GM21528 (cell line): ENCODE results near the gene TET2.
A peak's percentile ranks its signal among the peaks of the same experiment; 100 is the strongest.

Experiments used
- ATAC-seq: cut with Tn5 transposase; IDR thresholded peaks from one replicate; pipeline ENCODE4 v1.9.1; 2021; ENCODE audit warnings: mild to moderate bottlenecking, moderate library complexity; ENCODE audit not compliant: unreplicated experiment, low FRiP score

The TET2 gene

DNA sequence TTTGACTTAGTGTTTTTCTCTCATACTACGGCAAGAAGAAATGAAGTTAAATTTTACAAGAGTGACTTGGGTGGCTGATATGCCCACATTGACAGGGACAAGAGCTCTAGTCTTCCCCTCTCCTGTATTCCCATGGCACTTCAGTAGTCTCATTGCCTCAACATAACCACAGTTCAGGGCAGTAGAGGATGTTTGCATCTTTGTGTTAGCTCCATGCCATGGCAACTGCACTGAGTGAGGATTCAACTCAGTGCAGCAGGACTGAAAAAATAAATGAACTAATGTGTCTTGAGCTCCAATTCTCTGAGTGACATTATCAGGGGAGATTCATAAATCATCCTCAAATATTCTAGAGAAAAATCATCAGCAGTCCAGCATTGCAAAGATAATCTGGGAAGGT lies 78.8 kb downstream of the TET2 start:
- ATAC-seq, result no peak

GRCh38 chr4:105227054-105227453 lies 80.4 kb downstream of the TET2 start:
- ATAC-seq, result no peak

DNA sequence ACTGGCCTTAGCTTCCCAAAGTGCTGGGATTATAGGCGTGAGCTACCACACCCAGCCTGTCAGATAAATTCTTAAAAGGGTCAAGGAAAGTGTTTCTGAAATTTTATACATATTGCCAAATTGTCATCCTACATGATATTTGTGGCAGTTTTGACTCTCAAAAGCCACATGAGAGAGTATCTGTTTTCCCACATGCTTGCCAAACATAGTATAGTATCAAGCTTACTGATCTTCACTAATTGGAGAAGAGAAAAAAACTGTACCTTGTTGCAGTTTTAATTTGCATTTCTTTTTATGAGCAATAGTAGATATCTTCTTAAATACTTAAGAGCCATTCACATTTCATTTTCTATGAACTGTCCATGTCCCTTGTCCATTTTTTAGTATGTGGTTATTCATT lies 83.6 kb downstream of the TET2 start:
- ATAC-seq, result no peak

DNA sequence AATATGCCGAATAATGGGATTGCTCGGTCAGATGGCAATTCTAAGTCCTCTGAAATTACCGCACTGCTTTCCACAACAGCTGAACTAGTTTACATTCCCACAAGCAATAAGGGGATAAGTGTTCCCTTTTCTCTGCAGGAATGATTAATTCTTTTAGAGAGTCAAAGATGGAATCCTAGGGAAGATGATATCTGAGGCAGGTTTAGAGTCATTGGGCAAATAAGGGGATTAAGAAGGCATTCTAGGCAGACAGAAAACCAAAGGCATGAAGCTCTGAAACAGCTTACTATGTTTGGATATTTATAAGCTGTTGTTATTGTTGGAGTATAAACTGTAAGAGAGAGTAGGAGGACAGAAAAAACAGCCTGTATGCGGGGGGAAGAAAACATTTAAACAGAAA lies 85.7 kb downstream of the TET2 start:
- no peak for ATAC-seq

DNA sequence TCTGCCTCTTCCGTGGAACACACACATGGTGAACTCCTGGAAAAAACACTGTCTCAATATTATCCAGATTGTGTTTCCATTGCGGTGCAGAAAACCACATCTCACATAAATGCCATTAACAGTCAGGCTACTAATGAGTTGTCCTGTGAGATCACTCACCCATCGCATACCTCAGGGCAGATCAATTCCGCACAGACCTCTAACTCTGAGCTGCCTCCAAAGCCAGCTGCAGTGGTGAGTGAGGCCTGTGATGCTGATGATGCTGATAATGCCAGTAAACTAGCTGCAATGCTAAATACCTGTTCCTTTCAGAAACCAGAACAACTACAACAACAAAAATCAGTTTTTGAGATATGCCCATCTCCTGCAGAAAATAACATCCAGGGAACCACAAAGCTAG lies 87.9 kb downstream of the TET2 start:
- ATAC-seq, result no peak

GRCh38 chr4:105236202-105236915 lies 89.7 kb downstream of the TET2 start:
- peak; percentile 88 for ATAC-seq

- no peak for ATAC-seq
Observed at GRCh38 chr4:105236916-105237311, 90.2 kb downstream of the TET2 start.

DNA sequence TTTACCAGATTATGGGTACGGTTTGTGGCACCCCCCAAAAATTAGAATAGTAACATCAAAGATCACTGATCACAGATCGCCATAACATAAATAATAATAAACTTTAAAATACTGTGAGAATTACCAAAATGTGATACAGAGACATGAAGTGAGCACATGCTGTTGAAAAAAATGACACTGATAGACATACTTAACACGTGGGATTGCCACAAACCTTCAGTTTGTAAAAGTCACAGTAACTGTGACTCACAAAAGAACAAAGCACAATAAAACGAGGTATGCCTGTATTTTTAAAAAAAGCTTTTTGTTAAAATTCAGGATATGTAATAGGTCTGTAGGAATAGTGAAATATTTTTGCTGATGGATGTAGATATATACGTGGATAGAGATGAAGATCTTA lies 93.4 kb downstream of the TET2 start:
- no peak for ATAC-seq

GRCh38 chr4:105241451-105241850 lies 94.8 kb downstream of the TET2 start:
- ATAC-seq, result no peak

DNA sequence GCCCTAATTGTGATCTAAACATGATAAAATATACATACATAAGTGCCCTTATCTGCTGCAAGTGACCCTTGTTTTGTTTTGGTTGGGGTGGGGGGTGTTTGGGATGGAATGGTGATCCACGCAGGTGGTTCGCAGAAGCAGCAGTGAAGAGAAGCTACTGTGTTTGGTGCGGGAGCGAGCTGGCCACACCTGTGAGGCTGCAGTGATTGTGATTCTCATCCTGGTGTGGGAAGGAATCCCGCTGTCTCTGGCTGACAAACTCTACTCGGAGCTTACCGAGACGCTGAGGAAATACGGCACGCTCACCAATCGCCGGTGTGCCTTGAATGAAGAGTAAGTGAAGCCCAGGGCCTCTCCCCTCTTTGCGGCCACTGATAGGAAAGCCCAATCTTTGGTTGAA lies 96.8 kb downstream of the TET2 start:
- ATAC-seq, result no peak

DNA sequence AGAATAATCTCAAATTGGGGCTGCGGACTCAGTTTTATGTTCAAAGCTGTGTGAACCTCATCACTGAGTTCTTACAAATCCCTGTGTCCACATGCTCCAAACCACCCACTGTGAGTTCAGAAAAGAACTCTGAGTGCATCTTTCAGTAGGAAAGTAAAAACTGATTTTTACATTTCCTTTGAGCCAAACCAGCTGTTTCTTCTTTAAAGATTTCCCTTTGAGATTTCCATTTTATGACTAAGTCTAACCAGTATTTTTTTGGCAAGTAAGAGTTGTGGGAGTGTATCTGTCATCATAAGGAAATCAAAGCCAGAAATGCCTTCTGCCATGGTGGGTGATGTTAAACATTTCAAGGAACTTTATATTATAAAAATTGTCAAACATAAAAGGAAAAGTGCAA lies 100.0 kb downstream of the TET2 start:
- ATAC-seq, result no peak

- ATAC-seq, result no peak
Observed at GRCh38 chr4:105248613-105249012, 101.9 kb downstream of the TET2 start.

DNA sequence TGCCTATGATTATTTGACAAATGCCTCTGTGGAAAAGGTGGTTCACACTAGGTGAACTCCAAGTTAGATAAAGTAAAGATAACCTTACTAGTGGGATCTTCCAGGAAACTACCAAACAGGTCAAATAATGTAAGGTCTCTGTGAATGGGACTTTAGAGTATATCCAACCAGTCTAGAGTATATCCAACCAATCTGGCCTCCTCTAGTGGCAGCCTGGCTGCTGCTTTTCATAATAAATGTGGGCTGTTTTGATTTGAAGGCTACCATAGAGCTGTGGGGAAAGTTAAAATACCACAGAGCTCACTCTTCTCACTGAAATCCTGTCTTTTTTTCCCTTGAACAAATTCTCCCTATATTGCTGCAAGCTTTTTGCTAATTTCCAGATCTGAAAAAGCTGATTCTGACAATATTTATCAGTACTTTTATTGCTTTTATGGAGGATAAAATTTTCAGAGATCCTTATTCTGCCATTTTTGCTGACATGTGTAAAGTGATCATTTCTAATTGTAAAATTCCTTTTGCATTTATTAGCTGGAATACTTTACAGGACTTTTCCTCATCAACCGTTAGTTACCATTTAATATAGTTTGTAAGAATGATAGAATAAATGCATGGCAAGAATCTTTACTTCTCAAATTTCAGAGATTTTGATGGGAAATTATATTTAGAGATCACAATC lies 111.3 kb downstream of the TET2 start:
- ATAC-seq, result no peak

DNA sequence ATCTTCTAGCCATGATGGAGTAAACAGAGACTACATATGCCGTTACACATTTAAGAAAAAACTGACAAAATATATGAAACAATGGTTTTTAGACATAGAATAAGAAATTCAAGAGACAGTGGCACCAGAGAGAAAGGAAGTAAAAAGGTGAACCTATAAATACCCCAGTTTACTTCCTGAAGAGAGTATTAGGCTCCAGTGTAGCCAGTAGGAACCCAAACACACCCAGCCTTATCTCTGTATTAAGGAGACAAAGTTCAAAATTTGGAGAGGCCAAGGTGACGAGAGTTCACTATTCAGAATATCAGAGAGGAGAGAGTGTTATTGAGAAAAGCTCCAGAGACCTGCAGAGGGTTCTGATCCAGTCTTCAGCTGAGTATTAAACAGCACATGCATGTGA lies 119.0 kb downstream of the TET2 start:
- no peak for ATAC-seq

GRCh38 chr4:105267280-105267679 lies 120.6 kb downstream of the TET2 start:
- no peak for ATAC-seq

DNA sequence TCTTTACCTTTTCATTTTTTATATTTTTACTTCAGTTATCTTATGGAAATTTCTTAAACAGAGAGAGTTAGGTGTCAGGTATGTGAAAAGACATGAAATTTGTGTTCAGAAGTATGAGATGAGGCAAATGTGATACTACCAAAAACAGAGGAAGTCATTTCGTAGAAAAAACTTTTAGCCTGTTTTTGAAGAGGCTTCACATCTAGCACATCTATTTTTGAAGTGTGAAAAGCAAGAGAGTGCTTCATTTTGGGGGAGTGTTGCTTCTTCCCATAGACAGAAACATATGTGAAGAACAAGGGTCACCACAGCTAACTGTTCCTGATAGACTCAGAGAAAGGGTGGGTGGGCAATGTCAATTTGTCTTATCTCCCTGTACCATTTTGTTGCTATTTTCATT lies 125.3 kb downstream of the TET2 start:
- no peak for ATAC-seq

DNA sequence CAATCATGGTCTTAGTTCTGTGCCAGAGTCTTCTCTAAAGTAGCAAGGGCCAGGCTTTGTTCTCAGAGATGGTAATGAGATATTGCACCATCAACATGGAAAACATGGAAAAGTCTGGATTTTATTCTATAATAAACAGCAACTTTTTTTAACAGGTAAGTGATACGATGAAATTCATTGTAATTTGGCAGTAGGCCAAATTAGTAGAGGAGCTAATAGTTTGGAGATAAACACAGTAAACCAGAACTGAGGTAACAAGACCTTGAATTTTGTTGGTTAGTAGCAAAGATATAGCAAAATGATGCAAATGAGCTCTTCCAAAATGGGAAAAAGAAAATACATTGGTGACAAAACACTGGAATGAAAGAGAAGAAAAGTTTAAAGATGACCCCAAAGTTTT lies 126.6 kb downstream of the TET2 start:
- no peak for ATAC-seq

DNA sequence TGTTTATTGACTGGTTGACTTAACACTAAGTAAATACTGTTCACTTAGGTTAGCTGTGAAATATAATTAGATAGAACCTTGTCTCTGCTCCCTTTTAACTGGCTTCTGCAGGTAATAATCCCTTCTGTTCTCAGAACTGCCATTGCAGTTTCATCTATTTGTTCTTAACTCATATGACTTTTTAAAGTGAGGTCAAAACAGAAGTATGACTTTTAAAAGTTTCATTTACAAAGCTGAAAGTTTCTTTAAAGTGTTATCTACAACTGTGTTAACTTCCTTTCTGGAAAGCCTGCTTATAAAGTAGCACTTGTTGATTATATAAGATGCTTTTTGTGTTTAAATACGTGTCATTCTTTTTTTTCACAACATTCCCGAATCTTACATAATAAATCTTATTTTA lies 127.4 kb downstream of the TET2 start:
- no peak for ATAC-seq

- ATAC-seq, result no peak
Observed at GRCh38 chr4:105274504-105274903, 127.8 kb downstream of the TET2 start.

DNA sequence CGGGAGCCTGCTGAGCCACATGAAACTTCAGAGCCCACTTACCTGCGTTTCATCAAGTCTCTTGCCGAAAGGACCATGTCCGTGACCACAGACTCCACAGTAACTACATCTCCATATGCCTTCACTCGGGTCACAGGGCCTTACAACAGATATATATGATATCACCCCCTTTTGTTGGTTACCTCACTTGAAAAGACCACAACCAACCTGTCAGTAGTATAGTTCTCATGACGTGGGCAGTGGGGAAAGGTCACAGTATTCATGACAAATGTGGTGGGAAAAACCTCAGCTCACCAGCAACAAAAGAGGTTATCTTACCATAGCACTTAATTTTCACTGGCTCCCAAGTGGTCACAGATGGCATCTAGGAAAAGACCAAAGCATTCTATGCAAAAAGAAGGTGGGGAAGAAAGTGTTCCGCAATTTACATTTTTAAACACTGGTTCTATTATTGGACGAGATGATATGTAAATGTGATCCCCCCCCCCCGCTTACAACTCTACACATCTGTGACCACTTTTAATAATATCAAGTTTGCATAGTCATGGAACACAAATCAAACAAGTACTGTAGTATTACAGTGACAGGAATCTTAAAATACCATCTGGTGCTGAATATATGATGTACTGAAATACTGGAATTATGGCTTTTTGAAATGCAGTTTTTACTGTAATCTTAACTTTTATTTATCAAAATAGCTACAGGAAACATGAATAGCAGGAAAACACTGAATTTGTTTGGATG lies 129.9 kb downstream of the TET2 start:
- no peak for ATAC-seq

DNA sequence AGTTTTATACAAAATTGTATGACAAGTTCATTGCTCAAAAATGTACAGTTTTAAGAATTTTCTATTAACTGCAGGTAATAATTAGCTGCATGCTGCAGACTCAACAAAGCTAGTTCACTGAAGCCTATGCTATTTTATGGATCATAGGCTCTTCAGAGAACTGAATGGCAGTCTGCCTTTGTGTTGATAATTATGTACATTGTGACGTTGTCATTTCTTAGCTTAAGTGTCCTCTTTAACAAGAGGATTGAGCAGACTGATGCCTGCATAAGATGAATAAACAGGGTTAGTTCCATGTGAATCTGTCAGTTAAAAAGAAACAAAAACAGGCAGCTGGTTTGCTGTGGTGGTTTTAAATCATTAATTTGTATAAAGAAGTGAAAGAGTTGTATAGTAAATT lies 131.0 kb downstream of the TET2 start:
- ATAC-seq, result no peak

DNA sequence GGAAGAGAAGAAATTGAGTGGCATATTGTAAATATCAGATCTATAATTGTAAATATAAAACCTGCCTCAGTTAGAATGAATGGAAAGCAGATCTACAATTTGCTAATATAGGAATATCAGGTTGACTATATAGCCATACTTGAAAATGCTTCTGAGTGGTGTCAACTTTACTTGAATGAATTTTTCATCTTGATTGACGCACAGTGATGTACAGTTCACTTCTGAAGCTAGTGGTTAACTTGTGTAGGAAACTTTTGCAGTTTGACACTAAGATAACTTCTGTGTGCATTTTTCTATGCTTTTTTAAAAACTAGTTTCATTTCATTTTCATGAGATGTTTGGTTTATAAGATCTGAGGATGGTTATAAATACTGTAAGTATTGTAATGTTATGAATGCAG lies 132.6 kb downstream of the TET2 start:
- ATAC-seq, result no peak
